Measurements from ENCODE around the gene ZNF736. TPM values are rescaled to one million over a fixed set of nuclear protein-coding genes. Genes with fewer than 3 reads are reported as not detected.
"Not testable (repeated sequence)": the region's sequence is repeated elsewhere in the genome, so short reads cannot be mapped to it uniquely, and the experiment has no call there.

The ZNF736 gene
- total and polyA plus RNA-seq, 4 donors, result 1.1 to 9.5 (median 5.3) TPM

- Histone ChIP-seq H3K36me3 (ENCODE audit: control insufficient read depth in 4 of 4, insufficient read depth in 3 of 4, low read depth in 1 of 4, low read length in 3 of 4) (peaks cover 0 to 3% (median 0%) of the 10 kb centered on the region in 4 donors), H3K9me3 (ENCODE audit: control insufficient read depth in 4 of 4, low read length in 3 of 4) (no peaks in the 10 kb centered on the region), H3K27ac (ENCODE audit: low read depth in 1 of 2, low read length in 2 of 2) (no peak overlapping the region), H3K4me1 (ENCODE audit: control insufficient read depth in 4 of 4, insufficient read depth in 4 of 4, low read length in 3 of 4) (peaks cover 0 to 6% (median 2%) of the 10 kb centered on the region in 4 donors), H3K9ac (ENCODE audit: low read depth in 1 of 2, low read length in 2 of 2) (no peak overlapping the region), H3K27me3 (ENCODE audit: control insufficient read depth in 4 of 4, insufficient read depth in 4 of 4, low read length in 3 of 4) (no peaks in the 10 kb centered on the region), H3K4me3 (ENCODE audit: low read depth in 1 of 3, low read length in 3 of 3) (peak overlapping the region in 2 of 3 donors; percentile 52 to 80)
- TF ChIP-seq NR2F2 (IDR thresholded peaks at IDR 0.05) (no peak), MAX (IDR thresholded peaks at IDR 0.05) (no peak), HNF4G (IDR thresholded peaks at IDR 0.05) (no peak), YY1 (IDR thresholded peaks at IDR 0.05) (no peak), HNF4A (conservative IDR thresholded peaks at IDR 0.05) (no peak), FOXA1 (IDR thresholded peaks at IDR 0.05) (no peak), EGR1 (IDR thresholded peaks at IDR 0.05; ENCODE audit: low read depth in 2 of 2) (no peak), GABPA (IDR thresholded peaks at IDR 0.05 in 1 of 2, conservative IDR thresholded peaks at IDR 0.05 in 1 of 2) (no peak), FOXA2 (IDR thresholded peaks at IDR 0.05) (no peak), TAF1 (conservative IDR thresholded peaks at IDR 0.05) (no peak), ATF3 (IDR thresholded peaks at IDR 0.05) (no peak), RAD21 (IDR thresholded peaks at IDR 0.05) (no peak), CTCF (IDR thresholded peaks at IDR 0.05; ENCODE audit: low read depth, low read length, missing input control) (no peak), ZBTB33 (IDR thresholded peaks at IDR 0.05) (no peak), RXRA (IDR thresholded peaks at IDR 0.05) (no peak), REST (IDR thresholded peaks at IDR 0.05) (no peak), SP1 (IDR thresholded peaks at IDR 0.05) (no peak), JUND (IDR thresholded peaks at IDR 0.05) (no peak)
- no peak for DNase-seq (ENCODE audit: low spot score)
- WGBS, result 49% methylated on average over 10 of the region's 10 CpGs
These were observed 805 bp downstream of the ZNF736 start for GRCh38 chr7:64314566-64314965.

- H3K4me1 ChIP-seq (ENCODE audit: control insufficient read depth in 4 of 4, insufficient read depth in 4 of 4, low read length in 3 of 4); H3K27ac ChIP-seq (ENCODE audit: low read depth in 1 of 2, low read length in 2 of 2); H3K36me3 ChIP-seq (ENCODE audit: control insufficient read depth in 4 of 4, insufficient read depth in 3 of 4, low read depth in 1 of 4, low read length in 3 of 4); DNase-seq (ENCODE audit: low spot score); H3K27me3 ChIP-seq (ENCODE audit: control insufficient read depth in 4 of 4, insufficient read depth in 4 of 4, low read length in 3 of 4); H3K9ac ChIP-seq (ENCODE audit: low read depth in 1 of 2, low read length in 2 of 2); H3K4me3 ChIP-seq (ENCODE audit: low read depth in 1 of 3, low read length in 3 of 3); H3K9me3 ChIP-seq (ENCODE audit: control insufficient read depth in 4 of 4, low read length in 3 of 4): not testable (repeated sequence)
- WGBS, result 55% methylated on average over 1 of the region's 1 CpG
These were observed 2.4 kb downstream of the ZNF736 start for GRCh38 chr7:64316031-64316742.
